Neutrophil (primary cell): ENCODE measurements around the gene NTN1.

Experiments
- H3K27ac ChIP-seq: fragments of 200-600 bp; sonication (generic); 2 replicates; pipeline ENCODE4 v1.5.1; 2016; ENCODE audit warnings: mild to moderate bottlenecking, moderate library complexity
- H3K27me3 ChIP-seq: fragments of 200-600 bp; sonication (generic); 2 replicates; pipeline ENCODE4 v1.6.0; 2016; ENCODE audit warnings: mild to moderate bottlenecking
- H3K36me3 ChIP-seq: fragments of 200-600 bp; sonication (generic); 2 replicates; pipeline ENCODE4 v1.5.1; 2017
- H3K4me1 ChIP-seq, 2 experiments: fragments of 200-600 bp in 1 of 2; sonication (generic) in 1 of 2; 1 replicate in 1 of 2; 2 replicates in 1 of 2; pipeline versions ENCODE4 v1.5.1 to v1.6.1; 2013 to 2016; ENCODE audit warnings: low read depth in 1 of 2, low read length in 1 of 2, mild to moderate bottlenecking in 1 of 2, moderate library complexity in 1 of 2; ENCODE audit not compliant: control insufficient read depth in 1 of 2, insufficient read depth in 1 of 2
- H3K4me3 ChIP-seq, 2 experiments: fragments of 200-600 bp in 1 of 2; sonication (generic) in 1 of 2; 1 replicate in 1 of 2; 2 replicates in 1 of 2; pipeline ENCODE4 v1.5.1; 2013 to 2016; ENCODE audit warnings: low read depth in 1 of 2, low read length in 1 of 2, mild to moderate bottlenecking in 1 of 2, moderate library complexity in 1 of 2
- H3K9me3 ChIP-seq: fragments of 200-600 bp; sonication (generic); 2 replicates; pipeline ENCODE4 v1.5.1; 2016
- TF ChIP-seq, protein P1 (sequence below): fragments of 200-600 bp; sonication (generic); IDR thresholded peaks from 2 replicates; pipeline ENCODE4 v1.5.1; 2016; ENCODE audit warnings: antibody characterized with exemption

NTN1 gene

DNA sequence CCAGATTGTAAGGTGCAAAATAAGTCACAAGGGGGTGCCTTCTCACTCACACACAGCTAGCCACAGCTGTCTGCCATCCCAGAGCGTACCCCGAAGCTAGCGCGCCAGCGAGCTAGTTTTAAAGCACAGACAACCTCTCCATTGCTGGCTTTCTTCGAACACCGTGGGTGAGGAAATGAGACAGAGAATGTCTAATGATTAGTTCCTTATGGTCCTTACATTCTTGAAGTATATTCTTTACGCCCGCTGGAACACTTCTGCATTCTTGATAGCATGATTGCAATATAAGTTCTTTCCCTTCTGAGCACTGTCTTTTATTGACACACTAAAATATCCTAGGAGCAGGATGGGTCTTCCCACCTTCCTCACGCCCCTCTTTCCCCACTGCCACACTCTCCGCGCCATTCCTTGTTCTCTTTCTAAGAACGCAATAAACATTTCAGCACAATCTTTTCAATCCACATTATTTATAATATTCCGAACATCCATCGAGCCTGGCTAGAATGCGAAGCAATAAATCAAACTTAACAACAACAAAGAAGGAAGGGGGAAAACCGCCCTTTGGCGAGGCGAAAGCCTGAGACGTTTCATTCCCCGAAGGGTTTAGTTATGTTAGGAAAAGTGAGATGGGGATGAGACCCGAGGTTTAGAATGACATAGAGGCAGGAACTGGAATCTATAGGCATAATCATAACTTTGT lies 251.3 kb downstream of the NTN1 start:
- no peaks in the 10 kb centered on the region for H3K36me3 ChIP-seq
- no peaks in the 10 kb centered on the region for H3K9me3 ChIP-seq
- no peaks in the 10 kb centered on the region for H3K4me1 ChIP-seq
- TF ChIP-seq, protein P1, sequence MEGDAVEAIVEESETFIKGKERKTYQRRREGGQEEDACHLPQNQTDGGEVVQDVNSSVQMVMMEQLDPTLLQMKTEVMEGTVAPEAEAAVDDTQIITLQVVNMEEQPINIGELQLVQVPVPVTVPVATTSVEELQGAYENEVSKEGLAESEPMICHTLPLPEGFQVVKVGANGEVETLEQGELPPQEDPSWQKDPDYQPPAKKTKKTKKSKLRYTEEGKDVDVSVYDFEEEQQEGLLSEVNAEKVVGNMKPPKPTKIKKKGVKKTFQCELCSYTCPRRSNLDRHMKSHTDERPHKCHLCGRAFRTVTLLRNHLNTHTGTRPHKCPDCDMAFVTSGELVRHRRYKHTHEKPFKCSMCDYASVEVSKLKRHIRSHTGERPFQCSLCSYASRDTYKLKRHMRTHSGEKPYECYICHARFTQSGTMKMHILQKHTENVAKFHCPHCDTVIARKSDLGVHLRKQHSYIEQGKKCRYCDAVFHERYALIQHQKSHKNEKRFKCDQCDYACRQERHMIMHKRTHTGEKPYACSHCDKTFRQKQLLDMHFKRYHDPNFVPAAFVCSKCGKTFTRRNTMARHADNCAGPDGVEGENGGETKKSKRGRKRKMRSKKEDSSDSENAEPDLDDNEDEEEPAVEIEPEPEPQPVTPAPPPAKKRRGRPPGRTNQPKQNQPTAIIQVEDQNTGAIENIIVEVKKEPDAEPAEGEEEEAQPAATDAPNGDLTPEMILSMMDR: no peak
- no peak overlapping the region for H3K4me3 ChIP-seq
- no peaks in the 10 kb centered on the region for H3K27me3 ChIP-seq
- H3K27ac ChIP-seq: no peak overlapping the region

GRCh38 chr17:9273428-9274391 lies 252.4 kb downstream of the NTN1 start:
- Histone ChIP-seq H3K36me3 (no peaks in the 10 kb centered on the region), H3K4me1 (no peaks in the 10 kb centered on the region), H3K27ac (no peak overlapping the region), H3K4me3 (no peak overlapping the region), H3K27me3 (no peaks in the 10 kb centered on the region), H3K9me3 (no peaks in the 10 kb centered on the region)
- TF ChIP-seq, protein P1: no peak

GRCh38 chr17:9274973-9275372 lies 253.7 kb downstream of the NTN1 start:
- Histone ChIP-seq H3K4me1 (no peaks in the 10 kb centered on the region), H3K36me3 (no peaks in the 10 kb centered on the region), H3K27ac (no peak overlapping the region), H3K4me3 (no peak overlapping the region), H3K27me3 (no peaks in the 10 kb centered on the region), H3K9me3 (no peaks in the 10 kb centered on the region)
- TF ChIP-seq, protein P1: no peak

- no peaks in the 10 kb centered on the region for H3K9me3 ChIP-seq
- no peak overlapping the region for H3K4me3 ChIP-seq
- no peaks in the 10 kb centered on the region for H3K4me1 ChIP-seq
- TF ChIP-seq, protein P1: no peak
- H3K27me3 ChIP-seq: no peaks in the 10 kb centered on the region
- no peaks in the 10 kb centered on the region for H3K36me3 ChIP-seq
- H3K27ac ChIP-seq: no peak overlapping the region
These were observed 258.6 kb downstream of the NTN1 start for GRCh38 chr17:9279893-9280292.

DNA sequence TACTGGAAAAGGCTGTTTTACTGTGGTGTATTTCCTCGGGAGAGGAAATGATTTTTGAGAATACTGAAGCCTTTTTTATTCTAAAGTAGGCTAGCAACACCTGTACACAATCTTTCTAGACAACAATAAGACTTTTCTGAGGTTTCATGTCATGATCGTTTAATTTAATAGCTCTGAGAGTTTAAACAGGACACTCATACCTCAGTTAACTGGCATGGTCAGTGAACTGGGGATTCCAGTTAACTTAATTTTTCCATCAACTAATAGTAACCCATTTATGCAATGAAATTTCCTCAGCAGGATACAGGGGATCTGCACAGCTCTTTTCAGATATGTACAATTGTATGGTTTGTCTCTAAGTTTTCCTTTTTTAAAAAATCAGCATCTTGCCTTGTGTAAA lies 262.6 kb downstream of the NTN1 start:
- H3K4me3 ChIP-seq: no peak overlapping the region
- TF ChIP-seq, protein P1: no peak
- no peaks in the 10 kb centered on the region for H3K36me3 ChIP-seq
- no peaks in the 10 kb centered on the region for H3K27me3 ChIP-seq
- H3K9me3 ChIP-seq: no peaks in the 10 kb centered on the region
- no peak overlapping the region for H3K27ac ChIP-seq
- H3K4me1 ChIP-seq: no peaks in the 10 kb centered on the region
